KOPT-K1 (cell line): Measurements from ENCODE around the gene HOXB7.

Experiments
- H3K27ac ChIP-seq: fragments of 200-600 bp; sonication (generic); 2 replicates; pipeline ENCODE4 v1.5.1; 2016; ENCODE audit warnings: antibody characterized with exemption, mild to moderate bottlenecking, low read depth, low read length; ENCODE audit not compliant: poor library complexity, severe bottlenecking
- H3K36me3 ChIP-seq: fragments of 200-600 bp; sonication (generic); 2 replicates; pipeline ENCODE4 v1.5.1; 2017; ENCODE audit warnings: antibody characterized with exemption, mild to moderate bottlenecking, low read length, moderate library complexity; ENCODE audit not compliant: insufficient read depth
- H3K9me3 ChIP-seq: fragments of 200-600 bp; sonication (generic); 2 replicates; pipeline ENCODE4 v1.5.1; 2017; ENCODE audit warnings: antibody characterized with exemption, low read length, mild to moderate bottlenecking; ENCODE audit not compliant: insufficient read depth, poor library complexity, severe bottlenecking

Gene HOXB7

GRCh38 chr17:48619826-48620449 lies 9.1 kb upstream of the HOXB7 start:
- Histone ChIP-seq H3K27ac (no peak overlapping the region), H3K36me3 (no peaks in the 10 kb centered on the region), H3K9me3 (no peaks in the 10 kb centered on the region)

DNA sequence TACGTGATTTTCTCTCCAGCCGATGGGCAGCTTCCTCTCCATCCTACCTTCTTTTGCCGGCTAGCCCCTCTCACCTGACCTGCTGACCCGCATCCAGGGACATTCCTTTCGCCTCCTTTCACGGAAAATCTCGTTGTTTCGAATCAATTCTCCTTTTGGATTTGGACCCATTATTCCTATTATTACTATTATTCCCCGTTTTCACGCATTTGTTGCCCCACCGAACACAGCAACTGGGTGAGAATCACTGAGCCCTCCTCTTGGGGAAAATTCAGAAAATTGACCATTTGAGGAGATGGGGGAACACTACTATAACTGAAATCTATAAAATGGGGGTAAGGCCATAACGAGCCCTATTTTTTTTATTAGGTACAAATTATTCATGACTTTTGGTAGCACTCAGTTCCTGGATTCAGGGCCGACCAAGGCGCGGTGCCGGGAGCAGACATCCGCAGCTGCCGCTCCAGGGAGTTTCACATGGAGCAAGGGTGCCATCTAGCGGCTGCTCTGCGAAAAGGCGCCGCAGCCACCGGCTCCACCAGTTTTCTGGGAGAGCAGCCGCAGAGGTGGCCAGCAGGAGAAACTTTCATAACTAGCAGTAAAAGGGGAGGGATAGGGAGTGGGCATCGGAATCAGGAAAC lies 7.6 kb upstream of the HOXB7 start:
- Histone ChIP-seq H3K9me3 (no peaks in the 10 kb centered on the region), H3K36me3 (no peaks in the 10 kb centered on the region), H3K27ac (no peak overlapping the region)

- no peak overlapping the region for H3K27ac ChIP-seq
- H3K9me3 ChIP-seq: no peaks in the 10 kb centered on the region
- no peaks in the 10 kb centered on the region for H3K36me3 ChIP-seq
Observed at GRCh38 chr17:48617471-48618255, 6.8 kb upstream of the HOXB7 start.

- H3K36me3 ChIP-seq: no peaks in the 10 kb centered on the region
- H3K27ac ChIP-seq: no peak overlapping the region
- no peaks in the 10 kb centered on the region for H3K9me3 ChIP-seq
Observed at GRCh38 chr17:48616717-48617470, 6.1 kb upstream of the HOXB7 start.

GRCh38 chr17:48615963-48616716 lies 5.3 kb upstream of the HOXB7 start:
- Histone ChIP-seq H3K27ac (no peak overlapping the region), H3K36me3 (no peaks in the 10 kb centered on the region), H3K9me3 (no peaks in the 10 kb centered on the region)

DNA sequence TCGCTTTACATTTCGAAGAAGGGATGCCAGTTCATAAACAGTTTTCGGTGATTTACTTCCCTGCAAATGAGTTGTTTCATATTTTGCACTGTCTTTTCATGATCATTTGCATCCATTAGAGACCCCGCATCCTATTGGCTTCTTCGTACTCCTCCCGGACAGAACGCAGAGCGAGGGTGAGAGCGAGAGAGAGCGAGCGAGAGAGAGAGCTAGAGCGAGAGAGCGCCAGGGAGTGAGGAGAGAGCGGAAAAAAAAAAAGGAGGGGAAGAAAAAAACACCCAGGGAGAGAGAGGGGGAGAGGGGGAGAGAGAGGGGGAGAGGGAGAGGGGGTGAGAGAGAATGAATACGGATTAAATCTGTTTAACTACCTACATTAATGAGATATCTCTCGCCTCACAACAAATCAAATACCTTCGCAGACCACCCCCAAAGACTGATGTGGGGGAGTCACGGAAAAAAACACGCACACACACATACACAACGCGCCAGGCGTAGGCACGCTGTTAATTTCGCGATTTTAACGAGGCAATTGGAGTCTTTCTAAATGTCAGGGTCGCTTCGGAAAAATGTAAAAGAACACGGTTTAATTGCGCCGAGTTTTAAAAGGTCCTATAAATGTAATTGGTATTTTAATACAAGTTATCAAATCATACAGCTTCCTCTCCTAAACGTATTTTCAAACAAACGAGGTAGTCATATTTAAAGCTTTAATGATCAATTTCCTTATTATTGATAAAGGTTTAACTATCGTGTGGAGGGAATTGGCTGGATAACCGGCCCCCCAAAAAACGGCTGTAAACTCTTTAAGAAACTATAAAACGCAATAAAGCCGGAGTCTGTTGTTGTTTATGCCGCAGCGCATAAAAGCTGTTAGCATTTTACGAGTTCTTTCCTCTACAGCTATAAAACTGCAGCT lies 4.5 kb upstream of the HOXB7 start, which contains the start of gene HOXB8:
HOXB8 (minus strand) TSS at position 246 of the 916 bp plus-strand sequence. CDS start 588 bp downstream, outside the sequence.
- H3K27ac ChIP-seq: no peak within 1 kb of the TSS
- no peaks in the 10 kb centered on the region for H3K36me3 ChIP-seq
- no peaks in the 10 kb centered on the region for H3K9me3 ChIP-seq

DNA sequence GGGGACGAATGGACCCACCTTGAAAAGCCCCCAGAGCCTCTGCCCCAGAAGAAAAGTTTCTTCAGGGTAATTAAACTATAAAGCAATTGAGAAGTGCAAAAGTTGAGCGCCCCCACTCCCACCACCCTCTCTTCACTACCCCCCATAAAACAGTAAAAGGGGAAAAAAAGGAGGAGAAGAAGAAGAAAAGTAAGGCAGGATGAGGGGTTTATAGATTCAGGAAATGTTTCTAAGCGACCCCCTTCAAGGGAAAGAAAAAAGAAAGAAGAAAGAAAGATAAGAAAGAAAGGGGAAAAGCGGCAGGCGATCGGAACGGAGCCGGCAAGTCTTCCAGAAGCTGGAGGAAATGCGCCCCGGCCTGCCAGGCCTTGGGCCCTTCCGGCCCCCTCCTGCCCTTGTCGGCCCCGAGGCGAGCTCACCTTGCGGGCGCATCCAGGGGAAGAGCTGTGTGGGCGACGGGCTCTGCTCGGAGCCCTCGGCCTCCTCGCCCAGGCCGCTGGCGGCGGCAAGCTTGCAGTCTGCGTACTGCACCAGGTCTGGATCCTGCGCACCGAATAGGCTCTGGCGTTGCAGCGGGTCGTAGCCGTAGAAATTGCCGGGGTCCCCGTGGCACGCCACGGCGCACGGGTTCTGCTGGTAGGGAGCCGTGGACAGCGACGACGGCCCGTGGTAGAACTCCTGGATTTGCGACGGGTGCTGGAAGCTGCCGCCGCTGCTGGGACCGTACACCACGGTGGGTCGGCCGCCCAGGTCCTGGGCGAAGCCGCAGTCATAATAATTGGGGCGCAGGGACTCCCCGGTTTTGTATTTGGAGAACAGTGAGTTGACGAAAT lies 3.3 kb upstream of the HOXB7 start:
- Histone ChIP-seq H3K9me3 (no peaks in the 10 kb centered on the region), H3K36me3 (no peaks in the 10 kb centered on the region), H3K27ac (no peak overlapping the region)

- H3K27ac ChIP-seq: no peak overlapping the region
- H3K36me3 ChIP-seq: no peaks in the 10 kb centered on the region
- H3K9me3 ChIP-seq: no peaks in the 10 kb centered on the region
Observed at GRCh38 chr17:48612854-48613691, 2.3 kb upstream of the HOXB7 start.

GRCh38 chr17:48612456-48612853 lies 1.6 kb upstream of the HOXB7 start:
- Histone ChIP-seq H3K27ac (no peak overlapping the region), H3K36me3 (no peaks in the 10 kb centered on the region), H3K9me3 (no peaks in the 10 kb centered on the region)

DNA sequence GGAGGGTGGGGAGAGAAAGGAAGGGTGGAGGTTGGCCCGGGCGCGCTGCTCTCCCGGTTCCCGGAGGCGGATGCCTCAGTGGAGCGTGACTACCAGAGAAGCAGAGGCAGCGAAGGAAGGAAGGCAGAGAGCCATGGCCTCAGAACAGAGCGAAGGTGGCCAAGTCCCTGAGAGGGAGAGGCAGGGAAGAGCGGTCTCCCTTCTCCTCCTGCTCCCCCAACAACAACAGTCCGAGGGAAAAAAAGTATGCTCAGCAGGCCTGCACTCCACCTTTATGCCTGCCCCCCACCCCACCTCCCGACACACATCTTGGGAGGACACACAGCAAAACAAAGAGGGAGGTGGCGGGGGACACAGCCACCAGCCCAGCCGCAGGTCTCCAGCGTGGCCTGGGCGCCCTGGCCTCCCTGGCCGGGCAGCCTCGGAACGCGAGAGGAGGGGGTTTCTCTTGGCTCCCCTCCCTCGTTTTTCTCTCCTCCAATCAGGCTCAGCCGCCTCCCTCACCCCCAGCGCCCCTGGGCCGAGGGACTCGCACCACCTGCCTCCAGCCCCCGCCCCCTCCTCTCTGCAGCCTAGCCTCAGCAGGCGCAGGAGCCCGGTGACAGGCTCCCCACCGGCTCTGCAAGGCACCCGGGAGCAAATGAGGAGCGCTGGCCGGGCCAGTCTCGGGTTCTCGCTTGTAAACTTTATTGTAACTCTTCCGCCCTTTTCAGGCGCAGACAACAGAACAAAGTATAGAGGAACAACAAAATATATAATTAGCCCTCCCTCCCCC lies 1.1 kb upstream of the HOXB7 start:
- H3K27ac ChIP-seq: no peak overlapping the region
- H3K9me3 ChIP-seq: no peaks in the 10 kb centered on the region
- no peaks in the 10 kb centered on the region for H3K36me3 ChIP-seq

DNA sequence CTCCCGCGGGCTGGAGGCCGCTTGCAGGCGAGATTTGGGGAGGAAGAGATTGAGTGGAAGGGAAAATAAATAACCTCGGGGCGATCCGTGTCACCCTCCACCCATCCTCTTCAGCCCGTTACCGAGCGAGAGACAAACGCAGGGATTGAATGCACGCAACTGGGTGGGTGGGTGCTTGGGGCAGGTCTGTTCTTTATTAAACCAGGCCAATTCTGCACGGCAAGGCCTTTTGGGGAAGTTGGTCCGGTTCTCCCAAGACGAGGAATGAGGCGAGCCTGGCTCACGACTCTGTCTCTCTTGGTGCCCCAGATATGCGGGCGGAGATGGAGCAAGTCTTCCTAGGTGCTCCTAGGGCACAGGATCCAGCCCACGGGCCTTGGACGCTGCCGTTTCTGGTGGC lies 396 bp upstream of the HOXB7 start:
- H3K27ac ChIP-seq: no peak overlapping the region

DNA sequence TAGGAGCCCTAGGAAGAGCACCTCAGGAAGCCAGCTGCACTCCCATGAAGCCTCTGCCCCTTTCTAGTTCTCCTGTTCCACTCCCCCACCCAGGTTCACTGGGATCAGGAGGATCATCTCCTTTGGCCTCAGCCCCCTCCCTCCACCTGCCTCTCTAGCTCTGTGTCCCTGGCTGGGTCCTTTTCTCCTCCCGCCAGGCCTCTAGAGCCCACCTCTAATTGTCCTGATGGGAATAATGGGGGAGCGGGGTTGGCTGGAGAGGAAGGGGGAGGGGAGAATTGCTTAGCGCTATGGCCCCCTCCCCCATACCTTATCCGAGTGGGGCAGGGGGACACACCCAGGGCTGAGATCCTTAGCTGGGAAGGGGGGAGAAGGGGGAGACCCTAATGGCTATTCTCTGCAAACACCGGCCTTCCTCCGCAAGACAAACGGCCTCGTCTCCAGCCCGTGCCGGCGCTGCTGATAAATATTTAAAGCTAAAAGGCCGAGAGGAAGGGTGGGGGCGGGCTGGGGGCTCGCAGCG lies 997 bp downstream of the HOXB7 start:
- H3K9me3 ChIP-seq: no peaks in the 10 kb centered on the region
- H3K27ac ChIP-seq: no peak overlapping the region
- H3K36me3 ChIP-seq: no peaks in the 10 kb centered on the region

More for the DNA sequence above, 396 bp upstream of the HOXB7 start:
- Histone ChIP-seq H3K9me3 (no peaks in the 10 kb centered on the region), H3K36me3 (no peaks in the 10 kb centered on the region)
